CD4-positive, alpha-beta memory T cell (primary cell): ENCODE data around the gene SEC24D. TPM values are rescaled to one million over a fixed set of nuclear protein-coding genes. Genes with fewer than 3 reads are reported as not detected.
A peak's percentile ranks its signal among the peaks of the same experiment; 100 is the strongest.

ENCODE experiments used
- CTCF ChIA-PET: fragments of 350-600 bp; sonication (Branson Sonifier 250); formaldehyde crosslinking; loops from one replicate; lab custom pipeline; 2021; ENCODE audit warnings: inconsistent platforms; ENCODE audit not compliant: partially characterized antibody; lab: Charles Lee
- POLR2A ChIA-PET: fragments of 350-600 bp; sonication (Branson Sonifier 250); formaldehyde crosslinking; loops from one replicate; lab custom pipeline; 2021; ENCODE audit not compliant: partially characterized antibody; lab: Charles Lee
- DNase-seq, 5 donors: peaks; one replicate each; pipeline versions ENCODE4 v3.0.0 to v3.0.0-alpha.2; 2020 to 2022; ENCODE audit warnings: mixed read lengths in 1 of 5
- H3K27ac ChIP-seq: one replicate; pipeline ENCODE4 v1.7.0; 2013; ENCODE audit warnings: low read depth, low read length
- H3K27me3 ChIP-seq: 2 replicates; pipeline ENCODE4 v1.7.0; 2013; ENCODE audit warnings: mild to moderate bottlenecking, low read length, moderate library complexity; ENCODE audit not compliant: insufficient read depth
- H3K36me3 ChIP-seq: 2 replicates; pipeline ENCODE4 v1.7.0; 2013; ENCODE audit warnings: mild to moderate bottlenecking, low read length, moderate library complexity; ENCODE audit not compliant: insufficient read depth
- H3K4me1 ChIP-seq: 2 replicates; pipeline ENCODE4 v1.7.0; 2013; ENCODE audit warnings: mild to moderate bottlenecking, low read length, moderate library complexity; ENCODE audit not compliant: insufficient read depth
- H3K4me3 ChIP-seq, 2 donors: one replicate each; pipeline ENCODE4 v1.7.0; 2013; ENCODE audit warnings: low read length in 2 of 2, mild to moderate bottlenecking in 1 of 2
- H3K9me3 ChIP-seq, 2 donors: one replicate each; pipeline ENCODE4 v1.7.0; 2013; ENCODE audit warnings: low read length in 2 of 2, control low read depth in 1 of 2; ENCODE audit not compliant: control insufficient read depth in 1 of 2
- H3K27ac Mint-ChIP-seq, 7 donors: one replicate each; pipeline ENCODE4 v1.8.0; 2020 to 2021; ENCODE audit warnings: mixed read lengths in 7 of 7, mild to moderate bottlenecking in 6 of 7, inconsistent platforms in 3 of 7, moderate library complexity in 3 of 7
- H3K27me3 Mint-ChIP-seq, 2 donors: one replicate each; pipeline ENCODE4 v1.8.0; 2020 to 2021; ENCODE audit warnings: mixed read lengths in 2 of 2
- H3K36me3 Mint-ChIP-seq, 2 donors: one replicate each; pipeline ENCODE4 v1.8.0; 2020 to 2021; ENCODE audit warnings: mixed read lengths in 2 of 2, inconsistent platforms in 1 of 2, mild to moderate bottlenecking in 1 of 2
- H3K4me1 Mint-ChIP-seq, 4 donors: one replicate each; pipeline ENCODE4 v1.8.0; 2020 to 2021; ENCODE audit warnings: mixed read lengths in 4 of 4, mild to moderate bottlenecking in 1 of 4
- H3K4me3 Mint-ChIP-seq, 8 donors: one replicate each; pipeline ENCODE4 v1.8.0; 2020 to 2021; ENCODE audit warnings: mixed read lengths in 8 of 8, mild to moderate bottlenecking in 7 of 8, moderate library complexity in 6 of 8, inconsistent platforms in 3 of 8
- H3K9me3 Mint-ChIP-seq, 8 donors: one replicate each; pipeline ENCODE4 v1.8.0; 2020 to 2021; ENCODE audit warnings: mixed read lengths in 8 of 8, mild to moderate bottlenecking in 5 of 8, inconsistent platforms in 3 of 8, moderate library complexity in 1 of 8
- intact Hi-C: fragments of 100-400 bp; cut with micrococcal nuclease; formaldehyde crosslinking; loops from one replicate; pipeline ENCODE4 v1.15.1; 2023
- polyA plus RNA-seq, 2 donors: library from polyadenylated mRNA; unstranded; fragments of 300-500 nt; fragmentation: Illumina TruSeq; gene quantifications; one replicate each; pipeline ENCODE4 v1.2.3, GENCODE V29; 2021
- total RNA-seq, 2 experiments: library from RNA; stranded (reverse); gene quantifications; one replicate each; pipeline ENCODE4 v1.2.3, GENCODE V29; 2021

Gene SEC24D
- total and polyA plus RNA-seq, 4 experiments from 2014 or later: 16.1 to 36.8 (median 30.2) TPM

DNA sequence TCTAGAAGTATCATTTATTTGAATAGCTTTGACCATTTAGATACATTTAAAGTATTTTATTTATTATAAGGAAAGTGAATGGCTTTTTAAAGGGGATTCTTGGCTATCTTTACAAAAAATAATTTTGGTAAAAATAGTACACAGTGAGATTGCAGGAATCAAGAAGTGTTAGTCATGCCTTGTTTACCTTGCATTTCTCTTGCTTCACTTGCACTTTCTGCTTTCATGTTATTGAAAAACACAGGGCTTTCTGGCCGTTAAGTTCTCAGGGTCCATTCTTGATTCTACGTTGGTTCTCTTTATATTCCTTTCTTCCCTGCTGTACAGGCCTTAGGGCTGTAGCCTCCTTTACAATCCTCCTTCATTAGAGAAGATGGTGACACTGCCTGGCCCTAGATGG lies 21.8 kb upstream of the SEC24D start:
- DNase-seq: no peak
- Mint-ChIP-seq H3K4me1 (peaks cover 2 to 11% (median 6%) of the 10 kb centered on the region in 4 donors), H3K4me3 (no peak overlapping the region), H3K27me3 (no peaks in the 10 kb centered on the region), H3K36me3 (peaks cover 0 to 11% of the 10 kb centered on the region in 2 donors), H3K27ac (no peak overlapping the region), H3K9me3 (peaks cover 0 to 2% (median 0%) of the 10 kb centered on the region in 8 donors)
- no peaks in the 10 kb centered on the region for H3K4me1 ChIP-seq
- no peaks in the 10 kb centered on the region for H3K36me3 ChIP-seq
- H3K9me3 ChIP-seq: no peaks in the 10 kb centered on the region
- H3K27ac ChIP-seq: no peak overlapping the region
- ChIA-PET CTCF (no interaction called here), POLR2A (interaction anchor here (1.5 kb wide), 1 partner anchor 20 kb away, joined by 3 read pairs; no protein-coding TSS in a partner anchor)
- no peak overlapping the region for H3K4me3 ChIP-seq
- intact Hi-C loops: no loop called here
- H3K27me3 ChIP-seq: no peaks in the 10 kb centered on the region

DNA sequence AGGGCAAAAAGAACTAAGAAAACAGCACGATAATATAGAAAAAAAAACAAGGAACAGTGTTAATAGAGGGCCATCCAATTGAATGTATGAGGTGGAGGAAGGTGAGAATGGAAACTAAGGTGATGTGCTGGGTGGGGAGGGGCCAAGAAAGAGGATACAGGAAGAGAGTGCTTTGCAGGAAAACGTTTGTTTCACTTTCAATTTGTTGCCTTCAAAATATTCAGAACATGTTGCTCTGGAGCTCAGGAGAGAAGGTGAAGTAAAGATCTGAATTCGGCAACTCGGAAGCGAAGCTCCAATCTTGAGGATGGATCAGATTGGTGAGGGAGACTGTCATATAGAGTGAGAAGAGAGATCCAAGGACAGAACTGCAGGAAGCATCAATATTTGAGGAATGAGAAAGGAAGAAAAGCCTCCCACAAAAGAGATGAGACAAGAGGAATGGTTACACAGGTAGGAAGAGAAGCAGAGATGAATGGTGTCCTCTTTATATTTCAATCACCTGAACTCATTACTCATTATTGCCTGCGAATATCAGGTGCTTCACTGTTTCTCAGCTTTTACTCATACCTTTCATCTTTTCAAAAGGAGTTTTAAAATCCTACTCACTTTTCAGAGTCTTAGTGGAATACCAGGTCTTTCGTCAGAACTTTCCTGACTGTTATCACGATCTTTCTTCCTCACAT lies 14.7 kb upstream of the SEC24D start:
- intact Hi-C loops: loop anchor here (1.0 to 5.0 kb wide), 3 partner anchors 15 to 604 kb away; no protein-coding TSS in a partner anchor
- peaks cover 2 to 4% of the 10 kb centered on the region in 2 donors for H3K27me3 Mint-ChIP-seq
- peaks cover 10 to 12% of the 10 kb centered on the region in 2 donors for H3K36me3 Mint-ChIP-seq
- Histone ChIP-seq H3K36me3 (no peaks in the 10 kb centered on the region), H3K9me3 (no peaks in the 10 kb centered on the region), H3K27ac (peak overlapping the region; percentile 75), H3K27me3 (no peaks in the 10 kb centered on the region), H3K4me1 (peaks cover 18% of the 10 kb centered on the region), H3K4me3 (peak overlapping the region; percentile 63 to 72)
- H3K4me3 Mint-ChIP-seq: peak overlapping the region; percentile 94 to 97 (median 96)
- CTCF ChIA-PET: interaction anchor here (1.1 to 2.6 kb wide), 3 partner anchors 10 to 15 kb away, joined by 4 to 13 read pairs (median 6); partner anchors contain the start of gene SEC24D
- peak overlapping the region; percentile 83 to 98 (median 96) for H3K27ac Mint-ChIP-seq
- peaks cover 0 to 4% (median 0%) of the 10 kb centered on the region in 8 donors for H3K9me3 Mint-ChIP-seq
- H3K4me1 Mint-ChIP-seq: peaks cover 19 to 34% (median 26%) of the 10 kb centered on the region in 4 donors
- POLR2A ChIA-PET: interaction anchor here (0.7 to 2.6 kb wide), 8 partner anchors 14 to 362 kb away, joined by 3 to 27 read pairs (median 4); partner anchors contain the start of genes METTL14, SEC24D and USP53
- DNase-seq: peak; percentile 54 to 72 (median 66)

DNA sequence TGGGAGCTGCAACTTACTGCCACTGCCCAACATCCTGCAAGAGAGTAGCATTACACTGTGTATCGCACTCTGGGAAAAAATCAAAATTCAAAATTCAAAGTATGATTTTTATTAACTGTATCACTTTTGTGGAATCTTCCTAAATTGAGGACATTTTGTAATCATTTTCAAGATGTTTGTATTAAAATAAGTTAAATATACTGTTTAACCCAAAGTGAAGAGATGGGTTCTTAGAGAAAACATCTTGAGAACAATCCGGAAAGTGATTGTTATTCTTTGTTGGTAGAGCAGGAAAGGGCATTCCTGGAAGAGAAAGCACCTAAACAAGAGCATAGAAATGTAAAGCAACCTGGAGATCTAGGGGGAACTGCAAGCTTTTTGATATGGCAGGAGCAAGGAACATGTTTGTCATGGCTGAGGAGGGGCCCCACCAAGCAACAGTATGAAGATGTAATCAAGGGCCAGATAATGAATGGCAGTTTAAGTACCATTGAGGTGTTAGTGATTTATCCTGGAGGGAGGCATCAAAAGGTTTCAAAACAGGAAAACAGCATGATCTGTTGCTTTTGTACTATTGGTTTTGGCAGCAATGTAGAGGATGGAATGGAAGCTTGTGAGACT lies 14.1 kb upstream of the SEC24D start:
- Histone ChIP-seq H3K27ac (peak overlapping the region; percentile 75), H3K27me3 (no peaks in the 10 kb centered on the region), H3K36me3 (no peaks in the 10 kb centered on the region), H3K4me3 (peak overlapping the region; percentile 63 to 72), H3K9me3 (no peaks in the 10 kb centered on the region), H3K4me1 (peaks cover 18% of the 10 kb centered on the region)
- peak in 1 of 5 donors; percentile 5 for DNase-seq
- H3K36me3 Mint-ChIP-seq: peaks cover 10 to 12% of the 10 kb centered on the region in 2 donors
- CTCF ChIA-PET: interaction anchor here (1.1 to 2.6 kb wide), 3 partner anchors 9 to 15 kb away, joined by 4 to 13 read pairs (median 6); partner anchors contain the start of gene SEC24D
- H3K4me1 Mint-ChIP-seq: peaks cover 19 to 34% (median 26%) of the 10 kb centered on the region in 4 donors
- H3K9me3 Mint-ChIP-seq: peaks cover 0 to 4% (median 0%) of the 10 kb centered on the region in 8 donors
- intact Hi-C loops: loop anchor here (1.0 to 5.0 kb wide), 3 partner anchors 15 to 604 kb away; no protein-coding TSS in a partner anchor
- peaks cover 2 to 4% of the 10 kb centered on the region in 2 donors for H3K27me3 Mint-ChIP-seq
- H3K27ac Mint-ChIP-seq: peak overlapping the region; percentile 83 to 98 (median 96)
- peak overlapping the region; percentile 94 to 97 (median 96) for H3K4me3 Mint-ChIP-seq
- POLR2A ChIA-PET: interaction anchor here (0.7 to 2.6 kb wide), 8 partner anchors 14 to 362 kb away, joined by 3 to 27 read pairs (median 4); partner anchors contain the start of genes METTL14, SEC24D and USP53

DNA sequence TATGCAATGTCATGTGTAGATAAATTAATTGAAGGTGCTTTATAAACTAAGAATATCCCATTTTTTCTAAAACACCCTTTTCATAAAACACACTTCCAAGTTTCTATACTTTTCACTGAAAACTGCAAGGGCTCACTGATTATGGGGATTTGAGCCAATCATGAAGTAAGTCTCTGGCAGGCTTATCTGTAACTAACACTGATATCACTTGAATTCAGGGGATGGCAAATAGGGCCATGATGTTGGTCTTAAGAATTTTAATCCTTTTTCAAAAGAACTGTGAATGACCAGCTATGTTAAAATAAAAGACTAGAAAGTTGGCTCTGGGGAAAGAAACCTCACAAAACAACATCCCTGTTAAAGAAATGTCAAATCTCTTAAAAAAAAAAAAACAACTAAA lies 13.0 kb upstream of the SEC24D start:
- Histone ChIP-seq H3K36me3 (no peaks in the 10 kb centered on the region), H3K4me1 (peaks cover 18% of the 10 kb centered on the region)
- POLR2A ChIA-PET: interaction anchor here (1.8 to 2.6 kb wide), 2 partner anchors 15 to 17 kb away, joined by 6 read pairs; no protein-coding TSS in a partner anchor

DNA sequence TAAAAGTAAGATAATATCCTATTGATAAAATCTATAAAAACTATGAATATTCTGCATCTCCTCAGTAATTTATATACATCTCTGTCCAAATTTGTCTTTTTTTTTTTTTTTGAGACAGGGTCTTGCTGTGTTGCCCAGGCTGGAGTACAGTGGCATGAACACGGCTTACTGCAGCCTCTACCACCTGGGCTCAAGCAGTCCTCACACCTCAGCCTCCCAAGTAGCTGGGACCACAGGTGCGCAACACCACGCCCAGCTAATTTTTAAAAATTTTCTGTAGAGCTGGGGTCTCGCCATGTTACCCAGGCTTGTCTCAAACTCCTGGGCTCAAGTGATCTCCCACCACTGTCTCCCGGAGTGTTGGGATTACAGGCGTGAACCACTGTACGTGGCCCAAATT lies 12.3 kb upstream of the SEC24D start:
- no peak overlapping the region for H3K4me3 Mint-ChIP-seq
- CTCF ChIA-PET: no interaction called here
- intact Hi-C loops: no loop called here
- peaks cover 0 to 4% (median 0%) of the 10 kb centered on the region in 8 donors for H3K9me3 Mint-ChIP-seq
- peaks cover 17 to 26% (median 23%) of the 10 kb centered on the region in 4 donors for H3K4me1 Mint-ChIP-seq
- POLR2A ChIA-PET: no interaction called here
- H3K27ac Mint-ChIP-seq: no peak overlapping the region
- no peak overlapping the region for H3K4me3 ChIP-seq
- H3K36me3 ChIP-seq: no peaks in the 10 kb centered on the region
- peaks cover 9 to 12% of the 10 kb centered on the region in 2 donors for H3K36me3 Mint-ChIP-seq
- peaks cover 2 to 6% of the 10 kb centered on the region in 2 donors for H3K27me3 Mint-ChIP-seq
- no peak overlapping the region for H3K27ac ChIP-seq
- no peak for DNase-seq
- H3K4me1 ChIP-seq: peaks cover 18% of the 10 kb centered on the region
- H3K27me3 ChIP-seq: no peaks in the 10 kb centered on the region
- no peaks in the 10 kb centered on the region for H3K9me3 ChIP-seq

More for the DNA sequence above, 13.0 kb upstream of the SEC24D start:
- intact Hi-C loops: no loop called here
- Histone ChIP-seq H3K4me3 (no peak overlapping the region), H3K27me3 (no peaks in the 10 kb centered on the region), H3K9me3 (no peaks in the 10 kb centered on the region), H3K27ac (no peak overlapping the region)
- CTCF ChIA-PET: interaction anchor here (2.5 kb wide), 1 partner anchor 14 kb away, joined by 6 read pairs; the partner anchor contains the start of gene SEC24D
- peaks cover 2 to 4% of the 10 kb centered on the region in 2 donors for H3K27me3 Mint-ChIP-seq
- H3K9me3 Mint-ChIP-seq: peaks cover 0 to 4% (median 0%) of the 10 kb centered on the region in 8 donors
- DNase-seq: no peak
- peaks cover 17 to 33% (median 25%) of the 10 kb centered on the region in 4 donors for H3K4me1 Mint-ChIP-seq
- no peak overlapping the region for H3K4me3 Mint-ChIP-seq
- H3K27ac Mint-ChIP-seq: no peak overlapping the region
- peaks cover 10 to 12% of the 10 kb centered on the region in 2 donors for H3K36me3 Mint-ChIP-seq

DNA sequence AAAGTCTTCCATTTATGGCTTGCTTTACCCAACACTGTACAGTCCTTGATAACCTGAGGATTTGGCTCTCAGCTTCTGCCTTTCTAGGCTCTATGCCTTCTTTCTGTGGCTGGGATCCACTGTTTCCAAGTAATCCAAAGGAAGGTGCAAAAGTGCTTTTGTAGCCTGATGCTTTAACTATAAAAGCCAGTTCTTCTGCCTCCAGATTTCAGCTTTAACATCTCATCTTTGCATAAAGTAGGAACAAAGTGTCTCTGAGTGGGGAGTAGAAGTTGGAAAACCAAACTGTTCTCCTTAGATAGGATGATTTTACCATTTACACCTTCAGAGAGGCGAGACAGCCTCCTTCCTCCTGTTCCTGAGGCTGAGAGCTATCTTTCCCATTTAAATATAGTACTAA lies 11.1 kb upstream of the SEC24D start:
- Mint-ChIP-seq H3K36me3 (peaks cover 3 to 7% of the 10 kb centered on the region in 2 donors), H3K27me3 (peaks cover 2 to 6% of the 10 kb centered on the region in 2 donors), H3K27ac (no peak overlapping the region), H3K4me3 (no peak overlapping the region), H3K9me3 (peaks cover 0 to 2% (median 0%) of the 10 kb centered on the region in 8 donors), H3K4me1 (peaks cover 12 to 20% (median 15%) of the 10 kb centered on the region in 4 donors)
- Histone ChIP-seq H3K4me1 (peaks cover 16% of the 10 kb centered on the region), H3K27me3 (no peaks in the 10 kb centered on the region), H3K27ac (no peak overlapping the region), H3K36me3 (no peaks in the 10 kb centered on the region), H3K9me3 (no peaks in the 10 kb centered on the region), H3K4me3 (no peak overlapping the region)
- ChIA-PET CTCF (interaction anchor here (1.3 kb wide), 1 partner anchor 18 kb away, joined by 5 read pairs; no protein-coding TSS in a partner anchor), POLR2A (interaction anchor here (1.3 kb wide), 1 partner anchor 11 kb away, joined by 6 read pairs; the partner anchor contains the start of gene SEC24D)
- intact Hi-C loops: no loop called here
- DNase-seq: no peak
